Activated T-helper 1 cell treated with anti-CD3 and anti-CD28 coated beads, Interleukin-2, amount 50 U/mL, for 16 hours (primary cell): ENCODE data around the gene MKLN1.
"Not testable (repeated sequence)": the region's sequence is repeated elsewhere in the genome, so short reads cannot be mapped to it uniquely, and the experiment has no call there.

Source experiments
- DNase-seq, 2 donors: peaks; one replicate each; pipeline ENCODE4 v3.0.0-alpha.2; 2020; ENCODE audit warnings: low read depth in 1 of 2, low spot score in 1 of 2

MKLN1 gene

DNA sequence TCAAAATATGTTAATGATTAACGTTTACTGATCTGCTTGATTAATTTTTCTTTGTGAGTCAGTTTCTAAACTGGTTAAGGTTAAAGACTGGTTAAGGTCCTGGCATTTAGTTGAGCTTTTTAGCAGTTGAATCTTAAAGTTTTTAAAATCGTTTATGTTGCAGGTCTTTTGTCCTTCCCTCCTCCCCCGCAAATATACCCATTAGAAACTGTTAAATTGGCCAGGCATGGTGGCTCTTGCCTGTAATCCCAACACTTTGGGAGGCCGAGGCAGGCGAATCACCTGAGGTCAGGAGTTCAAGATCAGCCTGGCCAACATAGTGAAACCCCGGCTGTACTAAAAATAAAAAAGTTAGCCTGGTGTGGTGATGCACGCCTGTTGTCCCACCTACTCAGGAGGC, 127.9 kb downstream of the MKLN1 start:
- no peak for DNase-seq

DNA sequence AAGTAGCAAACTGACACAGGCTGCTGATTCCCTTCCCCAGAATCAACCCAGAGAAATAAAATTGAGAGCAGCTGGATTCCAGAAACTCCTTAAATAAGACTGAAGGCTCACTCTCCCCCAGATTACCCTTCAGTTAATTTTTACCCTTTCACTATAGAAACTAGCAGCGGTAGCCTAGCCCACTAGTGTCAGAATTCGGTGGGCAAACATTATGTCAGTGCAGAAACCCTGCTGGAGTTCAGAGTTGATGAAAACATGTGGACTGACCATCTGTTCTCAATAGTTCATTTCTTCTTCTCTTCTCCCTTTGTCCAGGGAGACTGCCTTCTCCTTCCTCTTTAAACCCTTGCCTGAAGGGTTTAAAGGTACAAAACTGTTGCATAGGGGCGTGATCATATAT, 128.7 kb downstream of the MKLN1 start:
- no peak for DNase-seq

DNA sequence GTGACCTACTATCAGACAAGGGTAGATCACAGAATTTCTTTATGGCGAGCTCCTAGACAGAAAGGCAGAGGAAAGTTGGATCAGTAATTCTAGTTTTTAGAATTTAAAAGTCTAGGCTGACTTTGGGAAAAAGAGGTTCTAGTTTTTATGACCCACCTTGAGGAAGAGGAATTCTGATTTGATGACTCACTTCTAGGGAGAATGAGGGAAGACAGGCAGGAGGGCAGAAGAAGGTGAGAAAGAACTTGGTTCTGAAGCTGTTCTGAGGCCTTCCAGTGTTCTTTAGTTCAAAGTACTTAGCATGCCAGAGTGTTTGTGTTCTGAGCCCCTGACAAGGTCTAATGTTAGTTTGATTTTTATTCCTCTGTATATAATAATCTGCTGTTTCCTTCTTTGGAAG, 131.6 kb downstream of the MKLN1 start:
- no peak for DNase-seq

DNA sequence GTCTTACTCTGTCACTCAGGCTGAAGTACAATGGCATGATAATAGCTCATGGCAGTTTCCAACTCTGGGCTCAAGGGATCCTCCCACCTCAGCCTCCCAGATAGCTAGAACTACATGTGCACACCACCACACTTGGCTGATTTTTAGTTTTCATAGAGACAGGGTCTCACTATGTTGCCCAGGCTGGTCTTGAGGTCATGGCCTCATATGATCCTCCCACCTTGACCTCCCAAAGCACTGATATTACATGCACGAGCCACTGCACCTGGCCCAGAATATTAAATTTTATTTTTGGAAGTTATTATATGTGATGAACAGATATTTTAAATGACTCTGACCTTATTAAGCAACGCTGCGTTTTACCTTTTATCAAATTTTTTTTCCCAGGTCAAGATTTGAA, 134.4 kb downstream of the MKLN1 start:
- no peak for DNase-seq

DNA sequence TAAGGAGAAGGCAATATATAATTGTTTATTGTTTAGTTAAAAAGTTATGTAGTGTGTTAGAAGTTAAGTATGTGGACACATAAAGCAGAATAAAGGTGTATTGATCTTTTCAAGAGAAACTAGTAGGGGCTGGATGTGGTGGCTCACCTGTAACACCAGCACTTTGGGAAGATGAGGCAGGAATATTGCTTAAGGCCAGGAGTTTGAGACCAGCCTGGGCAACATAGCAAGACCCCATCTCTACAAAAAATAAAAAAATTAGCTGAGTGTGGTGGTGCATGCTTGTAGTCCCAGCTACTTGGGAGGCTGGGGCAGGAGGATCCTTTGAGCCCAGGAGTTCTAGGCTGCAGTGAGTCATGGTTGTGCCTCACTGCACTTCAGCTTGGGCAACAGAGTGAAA, 135.0 kb downstream of the MKLN1 start:
- not testable (repeated sequence) for DNase-seq

DNA sequence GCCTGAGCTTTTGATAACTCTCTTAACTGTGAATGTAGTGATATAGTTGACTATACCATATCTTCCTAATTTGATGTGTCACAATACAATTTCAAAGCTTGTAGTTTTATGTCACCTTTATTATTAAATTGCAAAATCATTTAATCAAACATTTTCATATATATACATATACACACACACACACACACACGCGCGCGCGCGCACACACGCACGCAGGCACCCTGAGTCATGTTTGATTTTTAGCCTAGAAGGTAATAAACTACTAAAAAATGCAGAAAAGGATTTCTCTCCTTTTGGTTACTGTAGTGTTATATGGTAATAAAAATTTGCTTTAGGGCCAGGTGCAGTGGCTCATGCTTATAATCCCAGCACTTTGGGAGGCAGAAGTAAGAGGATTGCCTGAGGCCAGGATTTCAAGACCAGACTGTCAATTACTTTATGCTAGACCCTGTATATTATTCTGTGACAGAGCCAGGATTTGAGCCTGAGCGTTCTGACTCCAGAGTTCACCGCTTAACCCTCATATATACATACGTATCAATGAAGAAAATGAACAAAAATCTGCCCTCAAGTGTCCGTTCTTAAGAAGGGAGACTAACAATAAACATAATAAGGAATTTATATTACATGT, 139.2 kb downstream of the MKLN1 start:
- DNase-seq = no peak

DNA sequence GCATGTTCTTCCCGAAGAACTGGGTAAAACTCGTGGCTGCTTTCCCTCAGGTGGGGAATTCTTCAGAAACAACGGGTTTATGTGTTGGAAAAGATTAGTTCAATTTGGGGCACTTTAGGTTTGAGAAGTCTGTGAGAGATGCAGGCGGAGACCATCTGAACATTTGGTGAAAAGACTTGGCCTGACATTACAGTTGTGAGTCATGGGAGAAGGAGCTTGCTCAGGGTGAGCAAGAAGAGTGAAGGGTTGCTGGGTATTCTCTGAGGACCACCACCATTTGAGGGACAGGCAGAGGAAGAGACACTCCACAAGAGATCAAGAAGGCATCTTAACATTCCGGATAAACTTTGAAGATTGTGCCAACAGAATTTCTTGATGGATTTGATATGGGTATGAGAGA, 140.1 kb downstream of the MKLN1 start:
- DNase-seq = no peak

DNA sequence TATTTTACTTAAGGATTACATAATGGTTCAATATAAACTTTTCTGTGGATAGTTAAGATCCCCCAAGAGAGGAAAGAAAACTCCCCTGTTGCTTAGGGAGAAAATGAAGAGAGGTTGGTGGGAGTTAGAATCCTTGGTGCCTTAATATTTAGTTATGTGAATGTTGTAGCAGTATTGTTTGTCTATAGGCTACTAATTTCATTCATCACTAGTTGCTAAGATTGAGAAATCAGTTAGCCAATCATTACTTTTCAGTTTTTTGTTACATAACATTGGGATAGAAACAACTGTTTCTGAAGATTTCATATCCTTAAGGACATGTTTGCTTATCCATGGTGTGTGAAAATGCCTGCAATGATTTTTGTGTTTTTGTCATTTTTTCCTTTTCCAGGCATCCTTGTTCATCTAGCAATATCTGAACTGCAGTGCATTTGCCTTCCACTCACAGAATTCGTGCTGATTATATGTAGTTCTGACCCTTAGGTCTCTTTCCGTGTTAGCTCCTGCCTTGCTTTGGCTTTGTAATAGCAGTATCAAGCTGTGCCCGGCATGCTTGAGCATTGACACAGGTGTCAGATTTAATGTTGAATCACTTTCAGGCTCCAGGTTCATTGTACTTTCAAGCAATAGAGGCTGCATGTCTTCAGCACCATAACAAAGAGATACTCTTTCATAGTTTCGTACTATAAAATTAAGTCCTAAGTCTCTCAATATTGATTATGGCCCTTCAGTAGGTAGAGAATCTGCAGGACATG, 143.8 kb downstream of the MKLN1 start:
- no peak for DNase-seq

DNA sequence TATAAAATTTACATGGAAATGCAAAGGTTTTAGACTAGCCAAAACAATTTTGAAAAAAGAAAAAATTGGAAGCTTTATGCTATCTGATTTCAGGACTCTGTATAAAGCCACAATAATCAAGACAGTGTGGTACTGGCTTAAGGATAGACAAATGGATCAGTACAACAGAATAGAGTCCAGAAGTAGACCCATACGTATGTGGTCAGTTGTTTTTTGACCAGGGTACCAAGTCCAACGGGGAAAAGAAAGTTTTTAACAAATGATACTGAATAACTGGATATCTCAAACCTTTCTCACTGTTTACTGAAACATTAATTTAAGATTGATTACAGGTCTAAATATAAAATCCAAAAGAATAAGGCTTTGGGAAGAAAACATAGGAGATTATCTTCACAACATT, 149.1 kb downstream of the MKLN1 start:
- no peak for DNase-seq

DNA sequence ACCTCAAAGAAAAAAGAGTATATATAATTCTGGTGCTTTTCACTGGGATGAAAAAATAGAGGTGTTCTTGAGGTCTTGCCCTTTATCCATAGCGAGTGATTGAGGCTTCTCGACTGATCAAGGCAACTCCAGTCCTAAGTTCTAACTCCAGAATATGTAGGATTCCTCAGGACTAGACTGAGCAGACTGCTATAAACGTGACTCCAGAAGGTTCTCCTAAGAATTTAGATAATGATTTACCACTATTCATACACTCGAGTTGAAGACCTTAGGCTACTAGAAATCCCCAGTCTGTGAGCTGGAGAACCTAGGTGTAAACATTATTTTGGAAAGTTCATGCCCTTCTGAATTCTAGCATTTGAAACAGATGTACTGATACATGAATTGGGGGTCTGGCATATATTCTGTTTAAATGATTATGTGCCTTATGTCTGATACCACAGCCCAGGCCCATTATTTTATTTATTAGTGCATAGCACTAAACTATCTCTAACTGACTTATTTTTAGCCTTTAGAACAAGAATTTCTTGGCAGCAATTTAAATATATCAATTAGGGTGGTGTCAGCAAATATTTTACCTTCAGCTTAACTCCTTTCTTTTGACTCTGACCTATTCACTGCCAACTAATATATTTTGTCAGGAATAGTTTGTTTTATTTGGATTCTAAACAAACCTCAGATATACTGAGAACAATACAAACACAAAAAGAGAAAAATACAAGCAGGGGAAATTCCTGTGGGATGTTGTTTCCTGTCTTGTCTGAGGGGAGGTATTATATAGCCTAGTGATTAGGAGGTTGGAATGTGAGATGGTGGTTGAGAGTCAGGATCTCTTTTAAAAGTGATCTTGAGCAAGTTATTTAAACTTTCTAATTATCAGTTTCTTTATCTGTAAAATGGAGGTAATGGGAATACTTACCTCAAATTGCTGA, 153.0 kb downstream of the MKLN1 start:
- DNase-seq = no peak

DNA sequence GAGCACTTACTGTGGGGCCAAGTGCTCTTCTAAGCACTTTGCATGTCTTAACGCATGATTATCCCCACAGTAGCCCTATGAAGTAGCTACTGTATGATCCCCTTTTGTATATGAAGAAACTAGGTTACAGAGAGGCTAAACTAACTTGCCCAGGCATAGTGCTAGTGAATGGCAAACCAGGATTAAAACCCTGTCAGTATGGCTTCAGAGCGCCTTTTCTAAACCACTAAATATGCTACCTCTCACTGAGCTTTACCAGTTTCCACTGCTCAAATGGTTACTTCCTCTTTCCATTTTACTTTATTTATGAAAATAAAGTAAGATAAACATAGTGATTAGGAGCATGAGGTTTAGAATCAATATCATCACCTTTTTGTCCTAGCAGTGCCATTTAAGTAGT, 155.1 kb downstream of the MKLN1 start:
- no peak for DNase-seq

DNA sequence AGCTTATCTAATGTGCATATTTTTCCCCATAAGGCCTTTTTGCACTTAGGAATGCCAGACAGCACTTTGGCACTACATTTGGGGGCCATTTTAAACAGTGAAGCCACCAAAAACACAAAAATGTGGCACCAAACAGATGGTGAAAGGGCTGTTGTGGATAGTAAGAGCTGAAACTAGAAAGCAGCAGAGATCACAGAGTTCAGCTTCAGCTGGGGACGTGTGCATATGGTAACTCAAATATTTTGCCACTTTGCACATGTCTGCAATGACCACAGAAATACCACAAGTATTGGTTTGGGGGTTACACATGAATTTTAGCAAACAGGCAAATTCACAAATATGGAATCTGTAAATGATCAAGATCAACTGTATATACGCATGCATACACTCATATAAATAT, 155.9 kb downstream of the MKLN1 start:
- DNase-seq = no peak

DNA sequence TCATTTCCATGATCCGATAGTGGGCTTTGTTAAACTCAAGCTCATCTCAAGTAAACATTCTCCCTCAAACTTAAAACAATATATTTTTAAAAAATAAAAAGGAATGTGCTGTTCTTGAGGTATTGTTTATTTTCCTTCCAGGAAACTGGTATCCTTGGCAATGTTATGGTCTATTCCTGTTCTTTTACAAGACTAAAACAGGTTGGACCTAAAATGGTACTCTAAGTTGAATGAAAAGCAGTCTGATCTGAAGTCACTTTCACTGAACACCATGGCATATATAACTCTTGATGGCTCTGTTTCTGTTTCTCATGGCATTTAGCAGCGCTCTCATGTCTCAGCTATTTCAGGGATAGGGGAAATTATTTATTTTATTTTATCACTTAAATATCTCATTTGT, 158.7 kb downstream of the MKLN1 start:
- DNase-seq = no peak

DNA sequence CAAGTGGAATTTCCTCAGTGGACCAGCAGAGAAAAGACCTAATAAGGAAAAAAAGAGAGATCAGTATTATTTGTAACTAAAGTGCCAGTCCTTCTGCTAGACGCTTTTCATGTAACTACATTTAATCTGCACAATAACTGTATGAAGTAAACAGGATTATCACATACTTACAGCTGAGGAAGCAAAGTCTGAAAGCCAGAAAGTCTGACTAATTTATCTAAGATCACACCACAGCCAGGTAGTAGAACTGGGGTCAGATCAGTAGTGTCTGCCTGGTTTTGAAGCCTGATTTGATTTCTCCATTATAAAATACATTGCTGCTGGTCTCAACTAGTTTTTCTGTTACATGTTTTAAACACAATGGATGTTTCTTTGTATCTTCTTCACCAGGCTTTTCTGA, 159.5 kb downstream of the MKLN1 start:
- DNase-seq = no peak

DNA sequence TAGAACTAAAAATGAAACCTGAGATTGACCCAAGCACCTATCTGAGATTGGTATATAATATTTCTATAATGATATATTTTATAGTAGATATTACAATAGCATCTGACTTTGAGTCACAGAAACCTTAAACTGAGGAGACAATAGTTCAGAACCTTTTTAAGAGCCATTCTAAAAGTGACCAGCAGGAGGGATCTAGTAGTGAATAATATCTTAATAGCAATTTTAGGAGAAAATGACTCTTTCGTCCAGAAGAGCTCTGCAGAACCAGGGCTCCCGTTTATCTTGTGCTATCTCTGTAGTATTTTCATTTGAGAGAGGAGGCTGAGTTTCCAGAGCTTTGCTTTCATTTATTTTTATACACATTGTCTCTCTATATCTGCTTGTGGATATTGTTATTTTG, 160.7 kb downstream of the MKLN1 start:
- DNase-seq = no peak

DNA sequence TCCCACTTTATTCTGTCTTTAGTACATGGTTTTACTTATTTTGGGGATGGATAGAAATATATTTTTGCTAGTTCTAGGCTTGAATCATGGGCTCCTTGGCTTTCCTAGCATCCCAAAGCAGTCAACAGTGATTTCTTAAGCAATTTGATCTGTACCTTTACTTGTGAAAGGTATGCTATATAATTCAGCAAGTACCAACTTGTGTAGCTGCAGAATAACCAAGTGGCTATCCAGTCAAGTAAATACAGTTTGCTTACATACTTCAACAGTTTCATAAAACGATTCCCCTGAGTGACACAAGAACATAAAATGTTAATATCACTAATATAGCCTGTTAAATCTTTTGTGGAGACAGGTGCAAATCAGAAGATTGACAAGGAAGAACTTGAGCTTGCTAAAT, 161.5 kb downstream of the MKLN1 start:
- no peak for DNase-seq

DNA sequence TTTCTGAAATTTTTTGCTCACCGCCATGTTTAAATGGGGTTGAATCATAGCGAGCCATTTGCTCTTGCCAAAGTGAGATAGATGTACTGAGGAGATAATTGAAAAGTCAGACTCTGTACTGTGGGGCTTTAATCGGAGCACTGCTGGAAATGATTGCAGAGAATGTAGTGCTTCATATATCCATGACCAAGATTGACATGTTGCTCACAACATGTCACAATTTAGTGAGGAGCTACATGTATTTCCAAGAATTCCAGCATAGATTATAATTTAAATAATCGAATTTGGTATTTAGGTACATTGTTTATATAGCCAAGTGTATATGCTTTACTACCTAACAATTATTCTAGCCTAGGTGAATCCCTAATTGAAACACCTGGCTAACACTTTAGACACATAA, 162.2 kb downstream of the MKLN1 start:
- DNase-seq = no peak

DNA sequence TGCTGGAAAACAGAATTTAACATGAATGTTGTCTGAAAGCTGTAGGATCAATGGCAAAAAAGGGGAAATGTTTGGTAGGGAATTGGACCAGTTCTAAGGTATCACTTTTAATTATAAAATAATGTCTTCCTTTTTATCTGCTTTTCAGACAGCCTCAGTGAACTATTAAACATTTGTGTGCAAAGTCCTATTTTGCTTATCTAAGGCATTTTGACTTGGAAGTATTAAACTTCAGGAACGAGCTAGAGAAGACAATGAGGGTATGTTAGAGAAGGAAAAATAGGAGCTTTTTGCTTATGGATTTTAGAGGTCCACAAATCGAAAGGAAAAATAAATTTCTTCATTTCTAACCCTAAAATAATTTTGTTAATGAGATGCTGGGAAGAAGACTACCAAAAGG, 165.4 kb downstream of the MKLN1 start:
- no peak for DNase-seq

DNA sequence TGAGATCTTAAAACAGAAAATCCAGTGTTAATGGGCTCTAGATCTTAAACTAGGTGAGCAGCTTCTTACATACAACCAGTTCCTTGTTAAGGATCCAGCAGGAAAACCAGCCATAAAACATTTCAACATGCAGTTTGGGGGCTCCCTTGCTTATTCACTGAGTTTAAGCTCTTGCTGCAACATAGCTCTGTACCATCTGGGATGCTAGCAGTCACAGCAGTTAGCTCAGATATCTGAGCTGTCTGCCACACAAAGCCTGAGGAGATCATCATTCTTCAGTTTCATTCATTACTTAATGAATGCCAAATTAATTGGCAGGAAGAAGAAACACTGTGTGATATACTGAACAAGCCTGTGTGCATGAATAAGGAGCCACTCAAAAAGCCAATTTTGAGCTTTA, 165.9 kb downstream of the MKLN1 start:
- DNase-seq = no peak

DNA sequence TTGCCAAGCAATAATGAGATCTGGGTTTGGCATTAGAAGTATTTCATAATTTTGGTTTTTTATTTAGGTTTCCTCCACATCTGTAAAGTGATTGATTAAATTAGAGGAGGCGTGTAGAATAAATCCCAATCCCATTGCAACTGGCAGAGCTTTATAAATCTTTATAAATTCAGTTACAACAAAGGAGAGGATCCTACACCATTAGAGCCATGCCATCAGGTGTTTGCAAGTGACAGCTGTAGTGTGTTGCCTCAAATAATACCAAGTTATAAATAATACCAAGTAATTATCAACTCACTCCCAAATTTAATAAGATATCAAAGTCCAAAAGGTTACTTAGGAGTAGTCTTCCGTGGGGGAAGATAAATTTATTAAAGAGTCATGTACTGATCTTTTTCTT, 166.5 kb downstream of the MKLN1 start:
- DNase-seq = no peak

DNA sequence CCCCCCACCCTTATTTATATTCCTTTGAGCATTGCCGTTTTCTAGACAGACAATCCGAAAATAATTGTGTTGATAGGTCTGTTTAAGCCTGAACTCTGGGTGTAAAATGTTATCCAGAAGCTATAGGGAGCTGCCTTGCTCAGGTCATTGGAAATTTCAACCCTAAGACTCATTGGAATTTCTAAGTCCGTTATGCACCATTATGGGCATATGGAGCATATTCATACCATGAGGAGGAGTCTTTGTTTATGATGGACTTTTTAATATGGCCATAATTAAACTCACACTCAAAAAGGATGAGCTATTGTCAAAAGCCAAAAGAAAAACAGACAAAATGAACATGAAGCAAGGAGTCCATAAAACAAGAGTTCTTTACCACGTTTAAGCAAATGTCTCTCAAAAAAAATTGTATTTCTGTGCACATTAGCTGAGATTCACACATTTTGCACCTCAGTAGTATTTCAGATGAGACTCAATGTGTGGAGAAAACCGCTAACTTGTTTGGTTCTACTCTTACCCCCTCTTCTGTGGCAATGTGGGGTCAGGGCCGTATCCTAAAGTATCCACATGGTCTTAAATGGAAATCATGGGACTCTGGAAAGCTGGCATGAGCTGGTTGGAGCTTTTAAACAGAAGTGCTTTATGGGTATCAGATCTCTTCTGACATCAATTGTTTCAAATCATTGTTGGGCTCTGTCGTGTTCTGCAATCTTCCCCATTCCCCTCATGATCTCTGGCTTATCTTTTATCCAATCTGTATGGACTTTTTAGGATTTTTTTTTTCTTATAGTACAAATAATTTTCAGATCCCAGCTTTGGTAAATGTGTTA, 168.2 kb downstream of the MKLN1 start:
- DNase-seq = no peak
